Measurements from ENCODE around the gene COL4A4.

The COL4A4 gene

GRCh38 chr2:227033471-227034148, 130.4 kb downstream of the COL4A4 start:
- in situ Hi-C loops (cut with MboI; ENCODE audit: low sequenced_read_pairs, unreplicated experiment), result no loop called here
- TF ChIP-seq CTCF (IDR thresholded peaks at IDR 0.05; ENCODE audit: borderline replicate concordance, control extremely low read depth, extremely low read depth, insufficient read depth, missing control alignments), result peak; percentile 71
- peak; percentile 56 for DNase-seq (ENCODE audit: low spot score)

GRCh38 chr2:227031379-227031778, 132.6 kb downstream of the COL4A4 start:
- DNase-seq (ENCODE audit: low spot score), result no peak
- no peak for TF ChIP-seq CTCF (IDR thresholded peaks at IDR 0.05; ENCODE audit: borderline replicate concordance, control extremely low read depth, extremely low read depth, insufficient read depth, missing control alignments)
- in situ Hi-C loops (cut with MboI; ENCODE audit: low sequenced_read_pairs, unreplicated experiment), result no loop called here

- DNase-seq (ENCODE audit: low spot score), result no peak
- no peak for TF ChIP-seq CTCF (IDR thresholded peaks at IDR 0.05; ENCODE audit: borderline replicate concordance, control extremely low read depth, extremely low read depth, insufficient read depth, missing control alignments)
- in situ Hi-C loops (cut with MboI; ENCODE audit: low sequenced_read_pairs, unreplicated experiment), result no loop called here
These were observed 133.2 kb downstream of the COL4A4 start for GRCh38 chr2:227030789-227031188.

- no peak for DNase-seq (ENCODE audit: low spot score)
- in situ Hi-C loops (cut with MboI; ENCODE audit: low sequenced_read_pairs, unreplicated experiment), result no loop called here
- no peak for TF ChIP-seq CTCF (IDR thresholded peaks at IDR 0.05; ENCODE audit: borderline replicate concordance, control extremely low read depth, extremely low read depth, insufficient read depth, missing control alignments)
These were observed 134.4 kb downstream of the COL4A4 start for GRCh38 chr2:227029426-227030105.

GRCh38 chr2:227025510-227025909, 138.5 kb downstream of the COL4A4 start:
- DNase-seq (ENCODE audit: low spot score), result peak; percentile 44
- in situ Hi-C loops (cut with MboI; ENCODE audit: low sequenced_read_pairs, unreplicated experiment), result no loop called here
- TF ChIP-seq CTCF (IDR thresholded peaks at IDR 0.05; ENCODE audit: borderline replicate concordance, control extremely low read depth, extremely low read depth, insufficient read depth, missing control alignments), result no peak

- in situ Hi-C loops (cut with MboI; ENCODE audit: low sequenced_read_pairs, unreplicated experiment), result no loop called here
These were observed 141.4 kb downstream of the COL4A4 start for GRCh38 chr2:227022608-227023007.

More at GRCh38 chr2:227022608-227023007, 141.4 kb downstream of the COL4A4 start:
- no peak for TF ChIP-seq CTCF (IDR thresholded peaks at IDR 0.05; ENCODE audit: borderline replicate concordance, control extremely low read depth, extremely low read depth, insufficient read depth, missing control alignments)
- DNase-seq (ENCODE audit: low spot score), result no peak
